CD4-positive, alpha-beta T cell treated with Interleukin-17A for 4 hours (primary cell): ENCODE results near the gene HSPB7.
A peak's percentile ranks its signal among the peaks of the same experiment; 100 is the strongest.
"Not testable (repeated sequence)": the region's sequence is repeated elsewhere in the genome, so short reads cannot be mapped to it uniquely, and the experiment has no call there.

Source experiments
- DNase-seq: peaks from one replicate; pipeline ENCODE4 v3.0.0-alpha.2; 2020; ENCODE audit warnings: mixed read lengths

The HSPB7 gene

DNA sequence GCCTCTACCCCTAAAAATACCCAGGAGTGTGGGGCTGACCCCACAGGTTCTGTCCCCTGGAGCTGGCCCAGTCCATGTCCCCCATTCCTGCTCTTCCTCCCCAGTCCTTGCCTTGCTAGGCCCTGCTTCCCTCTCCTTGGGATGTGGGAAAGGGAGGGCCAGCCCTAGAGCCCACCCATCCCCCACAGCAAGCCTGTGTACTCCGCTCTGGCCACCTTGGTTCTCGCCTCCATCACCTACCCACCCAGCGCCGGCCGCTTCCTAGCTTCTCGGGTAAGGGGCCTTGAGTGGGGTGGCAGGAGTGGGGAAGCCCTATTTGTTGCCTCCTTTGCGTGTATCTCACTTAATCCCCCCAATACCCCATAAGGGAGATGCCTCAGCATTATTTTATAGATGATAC is 32.5 kb upstream of the HSPB7 start:
- no peak for DNase-seq

DNA sequence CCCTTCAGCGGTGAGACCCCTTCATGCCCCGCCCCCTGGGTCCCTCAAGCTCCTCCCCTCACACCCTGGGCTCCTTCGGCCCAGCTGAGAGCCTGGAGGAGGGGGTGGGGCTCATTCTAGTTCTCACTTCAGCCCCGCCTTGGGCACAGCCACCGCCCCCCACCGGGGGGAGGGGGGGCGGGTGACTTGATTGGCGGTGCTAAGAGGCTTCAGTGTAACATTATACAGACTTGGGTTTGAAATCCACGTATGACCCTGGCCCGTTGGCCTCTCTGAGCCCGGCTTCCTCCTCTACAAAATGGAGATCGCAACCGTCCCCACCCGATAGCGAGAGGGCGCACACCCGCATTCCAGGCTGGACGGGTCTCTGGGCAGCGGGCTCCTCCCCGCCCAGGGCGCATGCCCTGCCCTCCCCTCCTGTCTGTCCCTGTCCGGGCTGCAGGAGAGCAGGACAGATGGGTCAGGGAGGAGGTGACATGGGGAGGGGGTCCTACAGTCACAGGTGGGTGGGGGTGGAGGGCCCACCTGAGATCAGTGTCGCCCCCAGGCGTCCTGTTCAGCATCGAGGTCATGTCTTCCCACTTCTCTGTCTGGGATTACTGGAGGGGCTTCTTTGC is 30.8 kb upstream of the HSPB7 start:
- DNase-seq, result peak; percentile 69

DNA sequence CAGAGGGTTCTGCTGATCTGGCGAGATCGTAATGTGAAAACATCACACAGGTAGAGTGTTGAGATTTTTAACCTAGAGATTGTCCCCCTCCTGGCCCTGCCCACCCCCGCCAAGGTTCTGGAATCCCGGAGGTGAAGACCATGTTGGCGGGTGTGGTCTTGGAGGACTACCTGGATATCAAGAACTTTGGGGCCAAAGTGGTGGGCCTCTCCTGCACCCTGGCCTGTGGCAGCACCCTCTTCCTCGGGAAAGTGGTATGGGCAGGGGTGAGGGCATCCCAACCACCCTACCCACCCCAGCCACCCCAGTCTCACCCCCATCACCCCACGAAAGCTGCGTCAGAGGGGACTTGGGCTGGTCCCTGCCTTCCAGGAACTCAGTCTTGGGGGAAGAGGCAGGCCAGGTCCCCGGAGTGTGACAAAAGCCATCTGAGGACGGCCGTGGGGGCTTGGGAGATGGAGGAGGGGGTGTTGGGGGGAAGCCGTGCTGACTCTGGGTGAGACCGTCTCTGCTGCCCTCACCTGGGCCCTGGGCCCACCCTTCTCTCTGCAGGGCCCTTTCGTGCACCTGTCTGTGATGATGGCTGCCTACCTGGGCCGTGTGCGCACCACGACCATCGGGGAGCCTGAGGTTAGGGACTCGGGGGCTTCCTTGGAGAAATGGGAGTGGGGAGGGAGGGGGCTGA is 30.1 kb upstream of the HSPB7 start:
- no peak for DNase-seq

DNA sequence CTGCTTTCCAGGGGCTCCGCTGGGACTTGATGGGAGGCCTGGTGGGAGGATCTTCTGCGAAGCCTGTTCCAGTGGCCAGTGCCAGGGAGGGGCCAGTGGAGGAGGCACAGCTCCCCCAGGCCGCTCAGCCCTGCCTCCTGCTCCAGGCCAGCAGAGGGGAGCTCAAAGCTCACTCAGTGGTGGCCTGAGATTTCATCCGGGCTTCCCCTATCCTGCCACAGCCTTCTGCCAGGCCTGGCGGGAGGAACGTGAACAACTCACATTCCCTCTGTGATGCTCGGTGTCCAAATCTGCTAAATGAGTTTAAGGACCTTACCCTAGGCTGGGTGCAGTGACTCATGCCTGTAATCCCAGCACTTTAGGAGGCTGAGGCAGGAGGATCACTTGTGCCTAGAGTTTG is 29.0 kb upstream of the HSPB7 start:
- no peak for DNase-seq

DNA sequence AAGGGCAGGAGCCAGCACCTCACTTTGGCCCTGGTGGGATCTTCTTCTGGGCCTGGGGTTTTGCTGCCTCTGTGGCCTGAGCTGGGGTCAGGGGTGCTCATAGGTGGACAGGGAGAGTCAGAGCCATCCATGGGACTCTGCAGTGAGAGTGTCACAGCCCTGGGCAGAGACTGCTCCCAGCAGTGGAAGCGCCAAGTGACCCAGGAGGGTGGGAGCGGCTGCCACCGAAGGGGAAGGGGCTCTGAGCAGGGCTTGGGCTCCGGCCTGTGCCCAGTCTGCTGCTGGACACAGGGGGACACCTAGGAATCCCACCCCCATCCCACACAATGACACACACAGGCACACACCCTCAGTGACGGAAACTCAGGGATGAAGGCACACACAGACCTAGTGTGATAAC is 26.1 kb upstream of the HSPB7 start:
- no peak for DNase-seq

DNA sequence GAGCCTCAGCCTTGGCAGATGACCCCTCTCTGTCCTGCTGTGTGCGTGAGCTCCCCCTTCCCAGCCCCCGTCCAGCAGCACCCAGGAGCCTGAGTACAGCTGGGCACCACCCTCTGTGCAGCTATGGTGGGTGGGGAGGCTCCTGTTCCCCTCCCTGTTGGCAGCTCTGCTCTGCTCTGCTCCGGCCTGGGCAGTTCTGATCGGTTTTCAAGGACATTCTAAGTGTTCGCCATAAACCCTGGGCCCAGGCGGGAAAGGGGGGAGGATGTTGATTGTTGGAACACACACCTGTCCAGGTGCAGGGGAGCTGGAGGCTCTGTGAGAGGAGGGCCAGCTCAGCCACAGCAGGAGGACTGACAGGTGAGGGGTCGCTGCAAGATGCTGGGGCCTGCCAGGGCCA is 25.7 kb upstream of the HSPB7 start, which contains the start of gene CLCNKB:
Gene CLCNKB (plus strand): TSS at position 262 of the 400 bp plus-strand sequence. CDS start 711 bp downstream, outside the sequence.
- DNase-seq, result no peak

DNA sequence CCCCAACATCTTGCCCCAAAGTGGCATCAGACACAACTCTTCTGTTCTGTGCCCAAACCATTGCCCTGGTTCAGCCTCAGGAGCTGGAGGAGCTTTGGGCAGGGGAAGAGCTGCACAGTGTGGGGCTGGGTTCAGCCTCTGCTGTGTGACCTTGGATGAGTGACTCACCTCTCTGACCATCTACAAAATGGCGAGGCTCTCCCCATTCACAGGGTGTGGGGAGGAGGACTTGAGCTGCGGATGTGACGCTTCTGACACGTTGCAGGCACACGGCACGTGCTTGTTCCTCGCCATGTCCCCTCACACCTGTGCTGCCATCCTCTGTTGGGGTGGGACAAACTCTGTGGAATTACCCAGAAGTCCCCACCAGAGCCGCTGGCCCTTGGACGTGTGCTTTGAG is 24.8 kb upstream of the HSPB7 start:
- DNase-seq, result not testable (repeated sequence)

DNA sequence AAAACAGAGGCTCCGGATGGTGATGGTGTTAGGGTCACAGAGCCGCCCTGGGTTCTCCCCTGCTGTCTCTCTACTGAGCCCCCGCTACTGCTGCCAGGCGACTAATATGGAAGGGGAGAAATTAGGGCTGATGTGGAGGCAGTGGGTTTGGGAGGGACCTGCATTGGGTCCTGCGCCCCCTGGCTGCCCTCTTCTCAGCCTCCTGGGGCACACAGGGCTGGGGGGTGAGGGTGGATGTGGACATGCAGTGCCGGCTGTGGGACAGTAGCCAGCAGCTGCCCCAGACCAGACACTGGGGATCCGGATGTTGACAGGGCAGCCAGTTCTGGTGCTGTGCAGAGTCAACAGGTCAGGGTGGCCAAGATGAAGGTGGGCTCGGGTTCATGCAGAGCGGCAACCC is 24.3 kb upstream of the HSPB7 start:
- no peak for DNase-seq

DNA sequence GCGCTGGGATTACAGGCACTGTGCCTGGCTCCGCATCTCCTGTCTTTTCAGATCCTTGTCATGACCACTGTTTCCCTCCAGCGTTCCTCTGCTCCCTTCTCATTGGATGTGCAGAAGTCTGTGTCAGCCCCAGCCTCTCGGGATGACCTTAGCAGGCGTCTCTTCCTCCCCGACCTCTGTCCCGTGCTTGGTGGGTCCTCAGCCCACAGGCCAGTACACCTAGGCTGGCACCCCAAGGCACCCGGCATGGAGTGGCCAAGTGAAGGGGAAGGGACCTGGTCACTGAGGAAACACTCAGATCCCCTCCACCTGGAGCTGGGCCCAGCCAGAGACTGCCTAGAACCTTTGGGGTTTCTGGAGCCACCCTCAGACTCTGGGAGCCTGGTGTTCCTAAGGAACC is 23.4 kb upstream of the HSPB7 start:
- no peak for DNase-seq

DNA sequence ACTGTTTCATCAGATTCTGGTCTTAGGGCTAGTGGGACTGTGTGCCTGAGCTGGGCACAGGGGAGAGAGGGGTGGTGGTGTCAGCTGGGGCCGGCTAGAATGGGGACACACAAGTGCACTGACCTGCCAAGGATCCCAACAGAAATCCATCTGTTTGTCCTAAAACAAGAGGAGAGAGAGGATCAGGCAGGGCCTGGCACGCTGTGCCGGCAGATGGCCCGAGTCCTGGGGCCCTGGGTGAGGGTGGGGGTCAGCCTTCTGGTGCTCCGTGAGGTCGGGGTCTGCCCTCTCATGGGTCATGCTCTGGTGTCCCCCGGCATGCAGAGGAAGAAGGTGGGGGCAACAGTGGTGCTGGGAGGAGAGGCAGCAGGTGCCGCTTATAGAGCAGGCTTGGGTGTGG is 22.0 kb upstream of the HSPB7 start:
- not testable (repeated sequence) for DNase-seq

DNA sequence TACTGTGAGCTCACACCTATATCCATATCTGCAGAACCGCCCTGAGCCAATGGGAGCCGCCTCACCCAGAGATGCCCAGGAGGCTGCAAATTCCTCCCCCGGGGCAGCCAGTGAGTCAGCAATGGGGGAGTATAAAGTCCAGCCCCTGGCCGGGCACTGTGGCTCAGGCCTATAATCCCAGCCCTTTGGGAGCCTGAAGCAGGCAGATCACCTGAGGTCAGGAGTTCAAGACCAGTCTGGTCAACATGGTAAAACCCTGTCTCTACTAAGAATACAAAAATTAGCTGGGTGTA is 20.7 kb upstream of the HSPB7 start:
- DNase-seq, result no peak

DNA sequence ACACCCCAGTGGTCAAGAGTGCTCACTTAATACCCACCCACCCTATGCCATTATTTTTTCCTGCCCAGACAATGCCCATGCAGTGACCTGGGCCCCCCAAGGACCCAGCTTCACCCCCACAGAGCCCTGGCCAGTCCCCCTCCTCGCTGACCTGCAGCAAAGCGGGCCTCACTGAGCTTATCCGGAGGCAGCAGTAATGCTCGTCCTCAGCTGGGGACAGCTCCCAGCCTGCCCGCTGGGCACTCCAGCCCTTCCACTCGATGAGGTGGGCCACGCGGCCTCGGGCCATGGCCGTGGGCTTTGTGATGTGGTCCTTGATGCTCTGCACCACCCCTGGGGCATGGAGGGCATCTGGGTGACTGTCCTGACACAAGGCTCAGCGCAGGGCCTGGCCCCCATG is 18.6 kb upstream of the HSPB7 start:
- DNase-seq, result not testable (repeated sequence)

DNA sequence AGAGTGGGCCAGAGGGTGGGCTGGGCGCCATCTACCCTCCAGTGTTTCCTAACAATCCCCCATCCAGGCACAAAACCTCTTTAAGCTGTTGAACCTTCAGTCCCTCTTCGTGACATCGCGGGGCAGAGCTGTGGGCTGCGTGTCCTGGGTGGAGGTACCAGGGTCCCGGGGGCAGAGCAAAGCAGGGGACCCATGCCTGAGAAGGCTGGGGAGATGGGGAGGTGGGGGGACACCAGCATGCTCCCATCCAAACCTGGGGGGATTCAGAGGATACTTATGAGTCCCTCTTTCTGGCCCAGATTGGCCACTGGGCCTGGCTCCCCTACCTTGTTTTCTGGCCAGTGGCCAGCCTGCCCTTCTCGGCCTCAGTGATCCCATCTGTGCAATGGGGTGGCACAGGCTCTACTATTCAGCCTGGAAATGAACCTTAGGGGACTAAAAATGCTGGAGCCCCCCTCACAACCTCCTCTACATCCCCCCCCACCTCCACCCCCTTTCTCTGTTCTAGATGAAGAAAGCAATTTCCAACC is 15.3 kb upstream of the HSPB7 start:
- not testable (repeated sequence) for DNase-seq

DNA sequence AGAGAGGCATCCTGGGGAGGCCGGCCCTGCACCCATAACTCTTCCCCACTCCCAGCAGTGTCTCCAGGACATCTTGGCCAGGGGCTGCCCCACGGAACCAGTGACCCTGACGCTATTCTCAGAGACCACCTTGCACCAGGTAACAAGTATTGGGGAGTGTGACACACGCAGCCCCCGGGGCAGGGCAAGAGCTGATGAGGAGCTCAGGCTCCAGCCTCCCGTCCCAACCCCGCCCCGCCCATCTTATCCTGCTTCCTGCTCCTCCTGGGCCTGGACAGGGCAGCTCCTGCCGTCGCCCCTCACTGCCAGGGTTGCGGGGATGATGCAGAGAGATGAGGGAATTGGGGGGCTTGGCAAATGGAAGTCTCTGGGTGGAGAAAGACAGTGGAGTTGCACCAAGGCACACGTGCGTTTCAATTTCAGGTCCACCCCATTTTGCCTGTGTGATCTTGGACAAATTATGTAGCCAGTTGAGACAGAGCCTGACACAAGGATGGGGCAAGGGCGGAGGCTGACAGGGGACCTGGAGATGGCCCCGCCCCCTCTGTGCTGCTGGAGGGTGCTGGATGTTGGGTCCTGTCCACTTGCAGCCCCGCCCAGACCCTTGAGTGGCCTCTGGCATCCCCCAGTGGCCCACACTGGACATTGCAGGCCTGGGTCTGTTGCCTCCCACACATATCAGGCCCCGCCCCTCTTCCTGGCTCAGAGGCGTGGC is 14.7 kb upstream of the HSPB7 start:
- DNase-seq, result peak; percentile 44

DNA sequence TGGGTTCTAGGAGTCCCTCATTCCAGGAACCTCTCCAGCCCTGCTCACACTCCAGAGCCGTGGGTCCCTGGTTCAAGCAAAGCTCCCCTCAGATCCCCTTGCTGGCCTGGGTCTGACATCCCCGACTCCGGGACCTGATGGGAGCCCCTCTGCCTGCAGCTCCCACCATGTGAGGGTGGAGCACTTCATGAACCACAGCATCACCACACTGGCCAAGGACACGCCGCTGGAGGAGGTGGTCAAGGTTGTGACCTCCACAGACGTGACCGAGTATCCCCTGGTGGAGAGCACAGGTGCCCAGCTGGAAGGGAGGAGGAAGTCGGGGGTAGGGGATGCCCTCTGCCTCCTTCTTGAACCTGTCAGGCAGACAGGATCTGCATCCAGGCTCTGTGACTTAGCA is 13.7 kb upstream of the HSPB7 start:
- DNase-seq, result no peak

DNA sequence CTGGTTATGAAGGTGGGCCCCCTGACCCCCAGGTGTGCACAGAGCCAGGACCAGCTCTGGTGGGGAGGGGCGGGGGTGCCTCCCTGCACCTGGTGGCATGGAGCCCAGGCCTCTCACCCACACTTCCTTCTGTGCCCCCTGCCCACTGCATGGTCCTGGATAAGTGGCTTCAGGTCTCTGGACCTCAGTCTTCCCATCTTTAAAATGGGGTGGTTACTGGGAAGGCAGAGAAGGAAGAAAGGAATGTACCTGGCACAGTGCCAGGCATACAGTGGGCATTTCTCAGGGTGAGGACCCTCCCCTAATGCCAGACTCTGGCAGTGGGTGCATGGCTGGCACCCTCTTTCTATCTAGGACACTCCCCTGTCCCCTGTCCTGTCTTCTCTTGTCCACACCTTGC is 11.4 kb upstream of the HSPB7 start:
- DNase-seq, result no peak

DNA sequence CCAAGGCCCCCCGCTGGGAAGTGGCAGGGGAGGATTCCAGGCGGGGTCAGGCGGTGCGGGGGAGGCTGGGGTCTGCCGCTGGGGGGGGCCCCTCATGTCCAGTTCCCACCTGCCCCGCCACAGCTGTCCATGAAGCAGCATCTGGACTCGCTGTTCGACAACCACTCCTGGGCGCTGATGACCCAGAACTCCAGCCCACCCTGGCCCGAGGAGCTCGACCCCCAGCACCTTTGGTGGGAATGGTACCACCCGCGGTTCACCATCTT is 11.1 kb upstream of the HSPB7 start:
- not testable (repeated sequence) for DNase-seq

DNA sequence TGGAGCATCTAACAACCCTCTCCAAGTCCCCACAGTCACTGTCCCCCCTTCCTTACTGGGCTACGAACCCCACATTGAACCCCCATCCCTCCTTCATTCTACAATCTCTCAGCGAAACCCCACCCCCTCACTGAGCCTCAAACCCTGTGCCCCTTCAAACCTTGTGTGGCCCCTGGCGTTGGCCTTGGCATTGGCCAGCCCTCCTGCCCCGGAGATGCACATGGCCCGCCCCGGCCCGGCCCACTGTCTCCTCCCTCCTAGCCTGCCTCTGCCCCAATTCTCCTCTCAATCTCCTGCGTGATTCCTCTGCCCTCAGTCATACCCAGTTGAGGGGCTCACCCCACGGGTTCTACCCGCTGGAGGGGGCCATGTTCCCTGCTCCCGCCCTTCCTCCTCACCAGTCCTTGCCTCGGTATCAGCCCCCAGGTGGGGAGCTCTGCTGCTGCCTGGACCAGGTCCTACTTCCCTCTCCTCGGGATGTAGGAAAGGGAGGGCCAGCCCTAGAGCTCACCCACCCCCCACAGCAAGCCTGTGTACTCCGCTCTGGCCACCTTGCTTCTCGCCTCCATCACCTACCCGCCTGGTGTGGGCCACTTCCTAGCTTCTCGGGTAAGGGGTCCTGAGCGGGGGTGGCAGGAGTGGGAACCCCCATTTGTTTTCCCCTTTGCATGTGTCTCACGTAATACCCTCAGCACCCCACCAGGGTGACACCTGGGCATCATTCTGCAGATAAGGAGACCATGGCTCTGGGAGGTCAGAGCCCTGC is 10.6 kb upstream of the HSPB7 start:
- DNase-seq, result no peak

DNA sequence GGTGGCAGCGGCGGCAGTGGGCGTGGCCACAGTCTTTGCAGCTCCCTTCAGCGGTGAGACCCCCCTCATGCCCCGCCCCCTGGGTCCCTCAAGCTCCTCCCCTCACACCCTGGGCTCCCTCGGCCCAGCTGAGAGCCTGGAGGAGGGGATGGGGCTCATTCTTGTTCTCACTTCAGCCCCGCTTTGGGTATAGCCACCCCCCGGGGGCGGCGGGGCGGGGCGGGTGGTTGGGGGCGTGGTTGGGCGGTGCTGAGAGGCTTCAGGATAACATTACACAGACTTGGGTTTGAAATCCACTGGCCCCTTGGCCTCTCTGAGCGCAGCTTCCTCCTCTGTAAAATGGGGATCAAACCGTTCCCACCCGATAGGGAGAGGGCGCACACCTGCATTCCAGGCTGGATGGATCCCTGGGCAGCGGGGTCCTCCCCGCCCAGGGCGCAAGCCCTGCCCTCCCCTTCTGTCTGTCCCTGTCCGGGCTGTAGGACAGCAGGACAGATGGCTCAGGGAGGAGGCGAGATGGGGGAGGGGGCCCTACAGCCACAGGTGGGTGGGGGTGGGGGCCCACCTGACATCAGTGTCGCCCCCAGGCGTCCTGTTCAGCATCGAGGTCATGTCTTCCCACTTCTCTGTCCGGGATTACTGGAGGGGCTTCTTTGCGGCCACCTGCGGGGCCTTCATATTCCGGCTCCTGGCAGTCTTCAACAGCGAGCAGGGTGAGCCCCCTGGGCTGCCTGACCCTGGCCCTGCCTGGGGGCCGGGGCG is 9.1 kb upstream of the HSPB7 start:
- DNase-seq, result peak; percentile 66

DNA sequence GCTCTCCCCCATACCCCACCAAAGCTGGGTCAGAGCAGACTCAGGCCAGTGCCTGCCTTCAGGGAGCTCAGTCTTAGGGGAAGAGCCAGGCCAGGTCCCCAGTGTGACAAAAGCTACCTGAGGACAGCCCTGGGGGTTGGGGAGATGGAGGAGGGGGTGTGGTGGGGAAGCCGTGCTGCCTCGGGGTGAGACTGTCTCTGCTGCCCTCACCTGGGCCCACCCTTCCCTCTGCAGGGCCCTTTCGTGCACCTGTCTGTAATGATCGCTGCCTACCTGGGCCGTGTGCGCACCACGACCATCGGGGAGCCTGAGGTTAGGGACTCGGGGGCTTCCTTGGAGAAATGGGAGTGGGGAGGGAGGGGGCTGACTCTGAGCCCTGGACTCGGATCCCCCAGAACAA is 8.5 kb upstream of the HSPB7 start:
- not testable (repeated sequence) for DNase-seq

DNA sequence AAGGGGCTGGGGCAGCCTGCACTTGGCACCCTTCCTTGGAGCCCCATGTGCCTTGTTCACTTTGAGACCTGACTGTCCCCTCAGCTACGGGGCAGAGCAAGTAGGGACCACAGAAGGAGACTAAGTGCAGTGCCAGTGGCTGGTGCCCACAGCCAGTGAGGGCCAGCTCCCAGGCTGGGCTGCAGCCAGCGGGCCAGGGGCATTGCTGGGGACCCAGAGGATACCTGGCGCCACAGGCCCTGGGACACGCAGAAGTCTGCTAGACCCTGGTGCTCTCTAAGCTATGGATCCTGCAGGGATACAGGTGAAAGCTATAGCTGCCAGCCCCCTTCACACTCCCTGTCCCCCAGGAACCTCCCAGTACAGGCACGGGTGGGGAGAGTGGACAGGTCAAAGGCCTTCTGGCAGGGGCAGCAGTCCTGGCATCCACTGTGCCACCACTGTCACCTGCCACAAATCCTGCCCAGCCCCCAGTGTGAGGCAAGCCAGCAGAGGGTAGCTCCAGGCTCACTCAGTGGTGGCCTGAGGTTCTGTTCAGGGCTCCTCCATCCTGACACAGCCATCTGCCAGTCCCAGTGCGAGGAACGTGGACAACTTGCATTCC is 5.3 kb upstream of the HSPB7 start:
- DNase-seq, result no peak

DNA sequence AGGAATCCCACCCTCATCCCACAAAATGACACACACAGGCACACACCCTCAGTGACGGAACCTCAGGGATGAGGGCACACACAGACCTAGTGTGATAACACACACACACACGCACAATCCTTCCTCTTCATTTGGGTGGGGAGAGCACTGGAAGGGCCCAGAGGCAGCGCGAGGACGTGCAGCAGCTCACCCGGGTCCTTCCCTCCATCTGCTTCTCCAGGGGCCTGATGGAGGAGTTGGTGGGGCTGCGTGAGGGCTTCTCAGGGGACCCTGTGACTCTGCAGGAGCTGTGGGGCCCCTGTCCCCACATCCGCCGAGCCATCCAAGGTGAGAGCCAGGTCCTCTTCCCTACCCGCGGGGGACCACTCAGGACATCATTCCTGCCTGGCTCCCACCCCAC is 4.5 kb upstream of the HSPB7 start:
- no peak for DNase-seq
